HCT116 (cell line): ENCODE measurements around the gene WFDC1. TPM values are rescaled to one million over a fixed set of nuclear protein-coding genes. Genes with fewer than 3 reads are reported as not detected.

Experiments
- ATAC-seq: fragments of 200-7000 bp; cut with Tn5 transposase; 2 replicates; pipeline ENCODE4 v1.9.1; 2020; ENCODE audit warnings: mild to moderate bottlenecking, moderate library complexity
- Bru-seq: library from RNA; stranded (reverse); fragments of 400-500 nt; gene quantifications from one replicate; lab custom pipeline; 2021; lab: Mats Ljungman, UMichigan
- BruChase-seq, 2 experiments: library from RNA; stranded (reverse); fragments of 400-500 nt; gene quantifications; one replicate each; lab custom pipeline; 2021; lab: Mats Ljungman, UMichigan
- BruUV-seq: library from RNA; stranded (reverse); fragments of 400-500 nt; replicated peaks from 2 replicates; lab custom pipeline; 2021; lab: Mats Ljungman, UMichigan
- CTCF ChIA-PET: fragments of 300-600 bp; sonication (Branson Sonifier 250); formaldehyde crosslinking; loops from one replicate; lab custom pipeline; 2021; ENCODE audit warnings: antibody characterized with exemption; lab: Charles Lee
- POLR2A ChIA-PET: fragments of 300-600, 350-600 bp; sonication (Branson Sonifier 250); formaldehyde crosslinking; loops from one replicate; lab custom pipeline; 2021; ENCODE audit warnings: antibody characterized with exemption; lab: Charles Lee
- RAD21 ChIA-PET, 2 experiments: fragments of 300-600 bp; sonication (Branson Sonifier 250); formaldehyde crosslinking; loops; one replicate each; lab custom pipeline; 2023; ENCODE audit warnings: low total read pairs in 2 of 2; ENCODE audit not compliant: uncharacterized antibody in 2 of 2, unreplicated experiment in 2 of 2, low non-redundant PET in 1 of 2; lab: Charles Lee
- DNase-seq: peaks from one replicate; pipeline ENCODE4 v3.0.0-alpha.2; 2010; ENCODE audit warnings: low read depth, low spot score
- H2AFZ ChIP-seq: fragments of 200-600 bp; shearing (Covaris generic), sonication (generic); 2 replicates; pipeline ENCODE4 v1.6.1; 2017; ENCODE audit warnings: low read depth, mixed run types, mixed read lengths, antibody characterized with exemption, low read length; ENCODE audit not compliant: poor library complexity, severe bottlenecking
- H3K27ac ChIP-seq: 2 replicates; pipeline ENCODE4 v1.5.1; 2012; ENCODE audit warnings: low read depth, low read length
- H3K27me3 ChIP-seq: fragments of 200-600 bp; sonication (generic); 2 replicates; pipeline ENCODE4 v1.6.1; 2016; ENCODE audit warnings: mixed run types, low read length, mixed read lengths; ENCODE audit not compliant: insufficient read depth
- H3K36me3 ChIP-seq, 2 experiments: fragments of 200-500 bp in 1 of 2; fragments of 200-600 bp in 1 of 2; sonication (Bioruptor generic) in 1 of 2; sonication (generic) in 1 of 2; 2 replicates each; pipeline versions ENCODE4 v1.5.1 to v1.6.1; 2014 to 2016; ENCODE audit warnings: low read length in 2 of 2, inconsistent platforms in 1 of 2, mixed read lengths in 1 of 2, mixed run types in 1 of 2; ENCODE audit not compliant: insufficient read depth in 2 of 2, control insufficient read depth in 1 of 2
- H3K4me1 ChIP-seq, 2 experiments: fragments of 200-600 bp in 1 of 2; sonication (generic) in 1 of 2; 2 replicates each; pipeline versions ENCODE4 v1.5.1 to v1.6.1; 2012 to 2017; ENCODE audit warnings: low read length in 2 of 2, inconsistent platforms in 1 of 2, mild to moderate bottlenecking in 1 of 2, mixed read lengths in 1 of 2, mixed run types in 1 of 2, moderate library complexity in 1 of 2; ENCODE audit not compliant: insufficient read depth in 2 of 2, control insufficient read depth in 1 of 2
- H3K4me2 ChIP-seq: fragments of 200-600 bp; sonication (generic); 2 replicates; pipeline ENCODE4 v1.6.1; 2017; ENCODE audit warnings: mixed run types, low read length, mixed read lengths
- H3K4me3 ChIP-seq, 2 experiments: fragments of 200-600 bp in 1 of 2; sonication (generic) in 1 of 2; replicated peaks in 1 of 2; 2 replicates each; pipeline ENCODE4 v1.5.1; 2011 to 2016; ENCODE audit warnings: low read length in 2 of 2, control low read depth in 1 of 2, low read depth in 1 of 2, mild to moderate bottlenecking in 1 of 2, mixed read lengths in 1 of 2, mixed run types in 1 of 2
- H3K79me2 ChIP-seq: fragments of 200-600 bp; sonication (generic); 2 replicates; pipeline ENCODE4 v1.6.1; 2017; ENCODE audit warnings: mild to moderate bottlenecking, mixed run types, low read length, moderate library complexity, mixed read lengths; ENCODE audit not compliant: insufficient read depth
- H3K9ac ChIP-seq: fragments of 200-600 bp; sonication (generic); 2 replicates; pipeline ENCODE4 v1.6.1; 2016; ENCODE audit warnings: low read length, mixed read lengths
- H3K9me2 ChIP-seq: fragments of 200-600 bp; sonication (generic), shearing (Covaris generic); 2 replicates; pipeline ENCODE4 v1.6.1; 2017; ENCODE audit warnings: mixed run types, mild to moderate bottlenecking, moderate library complexity; ENCODE audit not compliant: insufficient read depth
- H3K9me3 ChIP-seq, 2 experiments: fragments of 200-500 bp in 1 of 2; fragments of 200-600 bp in 1 of 2; sonication (Bioruptor generic) in 1 of 2; sonication (generic) in 1 of 2; 2 replicates each; pipeline ENCODE4 v1.6.1; 2014 to 2017; ENCODE audit warnings: low read length in 2 of 2, mixed read lengths in 2 of 2, inconsistent platforms in 1 of 2, low read depth in 1 of 2, mild to moderate bottlenecking in 1 of 2, mixed run types in 1 of 2, moderate library complexity in 1 of 2; ENCODE audit not compliant: control insufficient read depth in 1 of 2, insufficient read depth in 1 of 2
- H4K20me1 ChIP-seq: fragments of 200-600 bp; sonication (generic), shearing (Covaris generic); 2 replicates; pipeline ENCODE4 v1.6.1; 2017; ENCODE audit warnings: mixed run types, mild to moderate bottlenecking, moderate library complexity; ENCODE audit not compliant: insufficient read depth
- REST ChIP-seq: IDR thresholded peaks from 2 replicates; pipeline ENCODE4 v1.6.1; 2012; ENCODE audit warnings: low read depth
- SRF ChIP-seq: IDR thresholded peaks from 2 replicates; pipeline ENCODE4 v1.6.1; 2012; ENCODE audit warnings: low read depth
- YY1 ChIP-seq: IDR thresholded peaks from 2 replicates; pipeline ENCODE4 v1.6.1; 2011; ENCODE audit warnings: low read length, low read depth, moderate library complexity, mild to moderate bottlenecking; ENCODE audit not compliant: insufficient replicate concordance; ENCODE audit errors: extremely low read depth
- ZNF274 ChIP-seq: fragments of 200-500 bp; sonication (Bioruptor generic); IDR thresholded peaks from 2 replicates; pipeline ENCODE4 v1.6.1; 2014; ENCODE audit warnings: mild to moderate bottlenecking, low read depth, low read length, inconsistent platforms
- intact Hi-C: fragments of 100-400 bp; cut with micrococcal nuclease; formaldehyde crosslinking; loops from 2 replicates; pipeline ENCODE4 v1.10.0; 2022
- long read RNA-seq: library from polyadenylated mRNA; unstranded; transcript quantifications from one replicate; pipeline ENCODE4 v2.0.0, GENCODE V29; 2021; ENCODE audit not compliant: unreplicated experiment
- polyA plus RNA-seq: library from polyadenylated mRNA; unstranded; fragments of >200 nt; gene quantifications from 2 replicates; pipeline ENCODE4 v1.2.1, GENCODE V29; 2012; ENCODE audit warnings: missing spikeins
- total RNA-seq: library from RNA; stranded (reverse); gene quantifications from one replicate; pipeline ENCODE4 v1.2.1, GENCODE V29; 2021; ENCODE audit not compliant: unreplicated experiment

The WFDC1 gene, protein sequence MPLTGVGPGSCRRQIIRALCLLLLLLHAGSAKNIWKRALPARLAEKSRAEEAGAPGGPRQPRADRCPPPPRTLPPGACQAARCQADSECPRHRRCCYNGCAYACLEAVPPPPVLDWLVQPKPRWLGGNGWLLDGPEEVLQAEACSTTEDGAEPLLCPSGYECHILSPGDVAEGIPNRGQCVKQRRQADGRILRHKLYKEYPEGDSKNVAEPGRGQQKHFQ
- total RNA-seq = 0.42 TPM
- polyA plus RNA-seq = 0.16 and 0.20 TPM in 2 replicates
- percentile 14 among the genes with signal in this experiment for Bru-seq, nascent RNA
- BruChase-seq, experiment 1, labeled RNA remaining after a 6-hour chase = percentile 13 among the genes with signal in this experiment
- BruChase-seq, experiment 2, labeled RNA remaining after a 2-hour chase = percentile 12 among the genes with signal in this experiment
- long read RNA-seq = 0 reads

DNA sequence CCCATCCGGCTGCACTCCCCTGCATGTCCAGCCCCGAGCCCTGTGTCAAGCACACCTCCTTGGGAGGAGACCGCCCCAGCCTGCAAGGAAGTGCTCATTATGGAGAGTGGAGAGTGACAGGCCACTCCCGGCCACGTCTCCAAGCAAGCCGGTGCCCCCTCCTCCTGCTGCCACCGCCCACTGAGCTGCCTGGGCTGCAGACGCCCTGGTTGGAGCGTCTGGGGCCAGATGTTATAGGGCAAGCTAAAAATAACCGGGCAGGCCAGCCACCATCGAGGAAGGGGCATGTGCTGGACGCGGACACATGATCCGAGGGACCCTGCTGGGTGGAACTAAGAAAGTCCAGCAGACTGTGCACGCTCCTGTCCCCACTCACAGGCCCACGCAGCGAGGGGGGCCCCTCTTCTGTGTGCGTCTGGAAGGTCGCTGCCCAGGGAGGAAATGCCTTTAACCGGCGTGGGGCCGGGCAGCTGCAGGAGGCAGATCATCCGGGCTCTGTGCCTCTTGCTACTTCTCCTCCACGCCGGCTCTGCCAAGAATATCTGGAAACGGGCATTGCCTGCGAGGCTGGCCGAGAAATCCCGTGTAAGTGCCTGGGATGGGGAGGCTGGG lies at the start of gene WFDC1:
Gene WFDC1 (plus strand): TSS at position 348 of the 612 bp plus-strand sequence. CDS start 94 bp downstream, at position 442.
- intact Hi-C loops = no loop called here
- H3K79me2 ChIP-seq = no peaks in the 10 kb centered on the region
- H4K20me1 ChIP-seq = no peaks in the 10 kb centered on the region
- no peaks in the 10 kb centered on the region for H3K9me2 ChIP-seq
- no peaks in the 10 kb centered on the region for H3K4me1 ChIP-seq
- H3K4me2 ChIP-seq = no peak within 1 kb of the TSS
- H2AFZ ChIP-seq = no peak within 1 kb of the TSS
- no peaks in the 10 kb centered on the region for H3K36me3 ChIP-seq
- no peak for DNase-seq
- H3K9me3 ChIP-seq = no peaks in the 10 kb centered on the region
- ChIA-PET CTCF (no interaction called here), RAD21 (no interaction called here), POLR2A (no interaction called here)
- no peak for TF ChIP-seq SRF
- TF ChIP-seq ZNF274 = no peak
- TF ChIP-seq REST = no peak
- no peak for TF ChIP-seq YY1
- H3K9ac ChIP-seq = no peak within 1 kb of the TSS
- no peak for ATAC-seq
- H3K27me3 ChIP-seq = peaks cover 34% of the 10 kb centered on the region; the same call in 1 of the 2 replicates
- BruUV-seq = no TSS peak
- H3K4me3 ChIP-seq = no peak within 1 kb of the TSS
- no peak within 1 kb of the TSS for H3K27ac ChIP-seq
